H9 (cell line): ENCODE measurements around the gene MEF2C. TPM values are rescaled to one million over a fixed set of nuclear protein-coding genes. Genes with fewer than 3 reads are reported as not detected.

Source experiments
- DNase-seq: peaks from one replicate; pipeline ENCODE4 v3.0.0-alpha.2; 2017
- H2AFZ ChIP-seq: one replicate; pipeline ENCODE4 v1.6.1; 2013; ENCODE audit warnings: mild to moderate bottlenecking, low read length, control low read depth, moderate library complexity
- H2AK5ac ChIP-seq: 2 replicates; pipeline ENCODE4 v1.6.1; 2013; ENCODE audit warnings: low read length, control low read depth, mixed read lengths; ENCODE audit not compliant: insufficient read length
- H2BK120ac ChIP-seq: one replicate; pipeline ENCODE4 v1.6.1; 2013; ENCODE audit warnings: low read depth, mild to moderate bottlenecking, low read length, control low read depth, inconsistent platforms; ENCODE audit not compliant: poor library complexity, severe bottlenecking
- H2BK12ac ChIP-seq: 2 replicates; pipeline ENCODE4 v1.6.1; 2013; ENCODE audit warnings: low read length, control low read depth, mixed read lengths, low read depth; ENCODE audit not compliant: insufficient read length
- H2BK15ac ChIP-seq: 2 replicates; pipeline ENCODE4 v1.6.1; 2013; ENCODE audit warnings: low read depth, low read length, control low read depth
- H2BK20ac ChIP-seq: one replicate; pipeline ENCODE4 v1.6.1; 2013; ENCODE audit warnings: low read depth, mild to moderate bottlenecking, low read length, control low read depth, inconsistent platforms; ENCODE audit not compliant: poor library complexity, severe bottlenecking
- H2BK5ac ChIP-seq: 2 replicates; pipeline ENCODE4 v1.6.1; 2013; ENCODE audit warnings: low read length, control low read depth, mixed read lengths; ENCODE audit not compliant: insufficient read length
- H3K14ac ChIP-seq: 2 replicates; pipeline ENCODE4 v1.6.1; 2013; ENCODE audit warnings: low read length, control low read depth; ENCODE audit not compliant: insufficient read depth
- H3K18ac ChIP-seq: 2 replicates; pipeline ENCODE4 v1.6.1; 2013; ENCODE audit warnings: low read depth, mild to moderate bottlenecking, mixed read lengths, low read length, control low read depth; ENCODE audit not compliant: insufficient read length
- H3K23ac ChIP-seq: 2 replicates; pipeline ENCODE4 v1.6.1; 2013; ENCODE audit warnings: low read length, control low read depth, mixed read lengths, low read depth; ENCODE audit not compliant: insufficient read length
- H3K23me2 ChIP-seq: 2 replicates; pipeline ENCODE4 v1.6.1; 2013; ENCODE audit warnings: low read depth, mild to moderate bottlenecking, mixed read lengths, low read length, control low read depth; ENCODE audit not compliant: insufficient read length, poor library complexity, severe bottlenecking
- H3K27ac ChIP-seq: 2 replicates; pipeline ENCODE4 v1.5.1; 2013; ENCODE audit warnings: low read length, control low read depth, mixed read lengths, low read depth; ENCODE audit not compliant: insufficient read length
- H3K27me3 ChIP-seq: 2 replicates; pipeline ENCODE4 v1.6.1; 2013; ENCODE audit warnings: low read length, control low read depth, inconsistent platforms; ENCODE audit not compliant: insufficient read depth
- H3K4ac ChIP-seq: 2 replicates; pipeline ENCODE4 v1.6.1; 2013; ENCODE audit warnings: low read depth, mild to moderate bottlenecking, control low read depth, inconsistent platforms, low read length, moderate library complexity
- H3K4me1 ChIP-seq: 2 replicates; pipeline ENCODE4 v1.6.1; 2013; ENCODE audit warnings: low read length, control low read depth, inconsistent platforms; ENCODE audit not compliant: insufficient read depth
- H3K4me2 ChIP-seq: 2 replicates; pipeline ENCODE4 v1.6.1; 2013; ENCODE audit warnings: low read length, control low read depth, mixed read lengths; ENCODE audit not compliant: insufficient read length, insufficient read depth
- H3K56ac ChIP-seq: 2 replicates; pipeline ENCODE4 v1.6.1; 2013; ENCODE audit warnings: low read depth, mild to moderate bottlenecking, mixed read lengths, low read length, control low read depth; ENCODE audit not compliant: insufficient read length
- H3K79me1 ChIP-seq: 2 replicates; pipeline ENCODE4 v1.6.1; 2013; ENCODE audit warnings: low read depth, mild to moderate bottlenecking, moderate library complexity, low read length, control low read depth, inconsistent platforms; ENCODE audit not compliant: insufficient read depth, poor library complexity, severe bottlenecking
- H3K79me2 ChIP-seq: 2 replicates; pipeline ENCODE4 v1.6.1; 2013; ENCODE audit warnings: low read length, control low read depth, inconsistent platforms; ENCODE audit not compliant: insufficient read depth
- H3K9ac ChIP-seq: 2 replicates; pipeline ENCODE4 v1.6.1; 2013; ENCODE audit warnings: low read length, control low read depth, mixed read lengths; ENCODE audit not compliant: insufficient read length; ENCODE audit errors: extremely low read depth
- H3K9me3 ChIP-seq: one replicate; pipeline ENCODE4 v1.6.1; 2013; ENCODE audit warnings: low read depth, low read length, inconsistent platforms; ENCODE audit not compliant: control insufficient read depth
- H3T11ph ChIP-seq: one replicate; pipeline ENCODE4 v1.6.1; 2013; ENCODE audit warnings: mild to moderate bottlenecking, low read length, control low read depth, inconsistent platforms
- H4K20me1 ChIP-seq: one replicate; pipeline ENCODE4 v1.6.1; 2013; ENCODE audit not compliant: control insufficient read depth, insufficient read length, insufficient read depth
- H4K5ac ChIP-seq: 2 replicates; pipeline ENCODE4 v1.6.1; 2013; ENCODE audit warnings: low read depth, mild to moderate bottlenecking, mixed read lengths, low read length, control low read depth; ENCODE audit not compliant: insufficient read length
- H4K8ac ChIP-seq: replicated peaks from 2 replicates; pipeline ENCODE4 v1.6.1; 2013; ENCODE audit warnings: low read length, control low read depth, mixed read lengths, low read depth; ENCODE audit not compliant: insufficient read length
- H4K91ac ChIP-seq: 2 replicates; pipeline ENCODE4 v1.6.1; 2013; ENCODE audit warnings: low read depth, mild to moderate bottlenecking, moderate library complexity, mixed read lengths, low read length, control low read depth; ENCODE audit not compliant: insufficient read length
- H3K27ac Mint-ChIP-seq, 3 experiments: 2 replicates in 2 of 3; 3 replicates in 1 of 3; pipeline ENCODE4 v1.8.0; 2020 to 2021; ENCODE audit warnings: mixed read lengths in 3 of 3, mild to moderate bottlenecking in 1 of 3, moderate library complexity in 1 of 3
- H3K27me3 Mint-ChIP-seq: 2 replicates; pipeline ENCODE4 v1.8.0; 2021; ENCODE audit warnings: low read depth, mild to moderate bottlenecking, moderate library complexity, mixed read lengths
- H3K36me3 Mint-ChIP-seq, 3 experiments: 2 replicates in 2 of 3; 3 replicates in 1 of 3; pipeline ENCODE4 v1.8.0; 2020 to 2021; ENCODE audit warnings: low read depth in 3 of 3, mixed read lengths in 3 of 3; ENCODE audit not compliant: insufficient read depth in 1 of 3
- H3K4me1 Mint-ChIP-seq, 2 experiments: 2 replicates each; pipeline ENCODE4 v1.8.0; 2020; ENCODE audit warnings: mixed read lengths in 2 of 2
- H3K4me3 Mint-ChIP-seq, 2 experiments: 2 replicates in 1 of 2; 3 replicates in 1 of 2; pipeline ENCODE4 v1.8.0; 2020 to 2021; ENCODE audit warnings: mild to moderate bottlenecking in 2 of 2, mixed read lengths in 2 of 2, moderate library complexity in 1 of 2
- H3K9me3 Mint-ChIP-seq, 2 experiments: 2 replicates in 1 of 2; 3 replicates in 1 of 2; pipeline ENCODE4 v1.8.0; 2020; ENCODE audit warnings: mild to moderate bottlenecking in 2 of 2, mixed read lengths in 2 of 2, moderate library complexity in 1 of 2
- CTCF ChIP-seq: fragments of 200-600 bp; sonication (generic); conservative IDR thresholded peaks from 3 replicates; pipeline ENCODE4 v1.8.0; 2021; ENCODE audit warnings: antibody characterized with exemption, mild to moderate bottlenecking
- WGBS: extraction: QIAGEN DNeasy Blood & Tissue Kit; methylation state at CpG from one replicate; pipeline ENCODE4 v1.1.7; 2013; ENCODE audit warnings: missing lambda C conversion rate, low lambda C conversion rate, mixed read lengths; ENCODE audit not compliant: insufficient read length; ENCODE audit errors: extremely low coverage; 5-methylcytosine and 5-hydroxymethylcytosine counted together
- total RNA-seq: library from RNA; stranded (reverse); gene quantifications from 2 replicates; pipeline ENCODE4 v1.2.1, GENCODE V29; 2021

MEF2C gene
- total RNA-seq, 1 experiment from 2014 or later, result 0.11 TPM

DNA sequence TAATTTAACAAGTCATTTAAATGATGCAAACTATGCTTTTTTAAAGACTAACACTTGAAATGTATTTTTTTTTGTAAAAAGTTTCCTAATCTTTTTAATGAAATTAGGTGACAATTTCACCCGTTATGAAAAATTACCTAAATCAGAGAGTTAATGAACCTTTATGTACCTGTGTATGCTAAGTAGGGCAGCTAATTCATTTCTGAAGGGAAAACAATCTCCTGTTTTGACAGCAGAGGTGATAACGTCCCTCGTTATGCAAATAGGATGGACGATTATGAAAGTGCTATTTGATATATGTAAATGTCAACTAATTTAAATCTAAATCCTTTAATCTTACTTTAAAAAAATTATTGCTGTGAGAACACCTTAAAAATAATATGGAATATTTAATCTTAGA is 58.8 kb downstream of the MEF2C start:
- no peak for DNase-seq
- Histone ChIP-seq H3K4me2 (no peak overlapping the region), H2BK20ac (no peak overlapping the region), H4K20me1 (no peaks in the 10 kb centered on the region), H3K9ac (no peak overlapping the region), H3K27ac (no peak overlapping the region), H2BK5ac (no peak overlapping the region), H3K79me1 (no peaks in the 10 kb centered on the region), H3T11ph (no peak overlapping the region), H3K56ac (no peak overlapping the region), H3K14ac (no peak overlapping the region), H2AK5ac (no peak overlapping the region), H3K18ac (no peak overlapping the region), H3K4me1 (peaks cover 7% of the 10 kb centered on the region), H2BK120ac (no peak overlapping the region), H3K9me3 (no peaks in the 10 kb centered on the region), H2BK12ac (no peak overlapping the region), H4K8ac (no peak overlapping the region), H3K27me3 (no peaks in the 10 kb centered on the region), H3K79me2 (no peaks in the 10 kb centered on the region), H3K4ac (no peak overlapping the region), H2BK15ac (no peak overlapping the region), H4K91ac (no peak overlapping the region), H4K5ac (no peak overlapping the region), H2AFZ (no peak overlapping the region), H3K23ac (no peak overlapping the region), H3K23me2 (no peaks in the 10 kb centered on the region)
- Mint-ChIP-seq H3K4me3 (no peak overlapping the region), H3K9me3 (no peaks in the 10 kb centered on the region), H3K36me3 (no peaks in the 10 kb centered on the region), H3K27ac (no peak overlapping the region), H3K27me3 (no peaks in the 10 kb centered on the region), H3K4me1 (peaks cover 18 to 24% of the 10 kb centered on the region in 2 experiments)
- WGBS, result no CpG with 5 or more reads among the region's 4 CpGs
- TF ChIP-seq CTCF, result no peak
